ENCODE measurements around the gene CHST10. TPM values are rescaled to one million over a fixed set of nuclear protein-coding genes. Genes with fewer than 3 reads are reported as not detected.

Gene CHST10
- total and polyA plus RNA-seq, 4 donors, result 0.11 to 5.2 (median 0.99) TPM

DNA sequence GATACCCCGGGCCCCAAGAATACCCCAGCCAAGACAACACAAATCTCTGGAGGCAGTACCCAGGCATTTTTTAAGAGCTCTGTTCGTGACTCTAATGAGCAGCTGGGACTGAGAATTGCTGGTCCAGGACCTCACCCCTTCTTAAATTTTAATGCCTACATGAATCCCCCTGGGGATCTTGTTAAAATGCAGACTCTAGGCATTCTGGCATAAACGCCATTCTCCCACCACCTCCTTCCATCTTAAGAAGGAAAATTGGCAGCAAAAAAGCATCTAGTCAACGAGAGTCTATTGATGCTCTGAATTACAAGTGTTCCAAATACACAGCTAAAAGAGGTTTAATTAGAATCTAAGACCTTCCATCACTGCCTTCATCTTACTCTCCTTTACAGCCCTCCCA, 5.0 kb downstream of the CHST10 start:
- WGBS, result 92% methylated on average over 4 of the region's 4 CpGs
- H3K4me1 ChIP-seq (ENCODE audit: control insufficient read depth in 4 of 4, insufficient read depth in 4 of 4, low read length in 3 of 4), result peaks cover 0 to 7% (median 5%) of the 10 kb centered on the region in 4 donors
- no peak overlapping the region for H3K9ac ChIP-seq (ENCODE audit: low read depth in 1 of 2, low read length in 2 of 2)
- H3K36me3 ChIP-seq (ENCODE audit: control insufficient read depth in 4 of 4, insufficient read depth in 3 of 4, low read depth in 1 of 4, low read length in 3 of 4), result no peaks in the 10 kb centered on the region
- no peaks in the 10 kb centered on the region for H3K27me3 ChIP-seq (ENCODE audit: control insufficient read depth in 4 of 4, insufficient read depth in 4 of 4, low read length in 3 of 4)
- no peak for TF ChIP-seq EGR1 (IDR thresholded peaks at IDR 0.05; ENCODE audit: low read depth in 2 of 2)
- no peak for TF ChIP-seq FOXA2 (IDR thresholded peaks at IDR 0.05)
- TF ChIP-seq NR2F2 (IDR thresholded peaks at IDR 0.05), result no peak
- TF ChIP-seq, protein P1, sequence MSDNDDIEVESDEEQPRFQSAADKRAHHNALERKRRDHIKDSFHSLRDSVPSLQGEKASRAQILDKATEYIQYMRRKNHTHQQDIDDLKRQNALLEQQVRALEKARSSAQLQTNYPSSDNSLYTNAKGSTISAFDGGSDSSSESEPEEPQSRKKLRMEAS (IDR thresholded peaks at IDR 0.05), result no peak
- TF ChIP-seq, protein P2, sequence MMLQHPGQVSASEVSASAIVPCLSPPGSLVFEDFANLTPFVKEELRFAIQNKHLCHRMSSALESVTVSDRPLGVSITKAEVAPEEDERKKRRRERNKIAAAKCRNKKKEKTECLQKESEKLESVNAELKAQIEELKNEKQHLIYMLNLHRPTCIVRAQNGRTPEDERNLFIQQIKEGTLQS (IDR thresholded peaks at IDR 0.05), result no peak
- TF ChIP-seq, protein P3, sequence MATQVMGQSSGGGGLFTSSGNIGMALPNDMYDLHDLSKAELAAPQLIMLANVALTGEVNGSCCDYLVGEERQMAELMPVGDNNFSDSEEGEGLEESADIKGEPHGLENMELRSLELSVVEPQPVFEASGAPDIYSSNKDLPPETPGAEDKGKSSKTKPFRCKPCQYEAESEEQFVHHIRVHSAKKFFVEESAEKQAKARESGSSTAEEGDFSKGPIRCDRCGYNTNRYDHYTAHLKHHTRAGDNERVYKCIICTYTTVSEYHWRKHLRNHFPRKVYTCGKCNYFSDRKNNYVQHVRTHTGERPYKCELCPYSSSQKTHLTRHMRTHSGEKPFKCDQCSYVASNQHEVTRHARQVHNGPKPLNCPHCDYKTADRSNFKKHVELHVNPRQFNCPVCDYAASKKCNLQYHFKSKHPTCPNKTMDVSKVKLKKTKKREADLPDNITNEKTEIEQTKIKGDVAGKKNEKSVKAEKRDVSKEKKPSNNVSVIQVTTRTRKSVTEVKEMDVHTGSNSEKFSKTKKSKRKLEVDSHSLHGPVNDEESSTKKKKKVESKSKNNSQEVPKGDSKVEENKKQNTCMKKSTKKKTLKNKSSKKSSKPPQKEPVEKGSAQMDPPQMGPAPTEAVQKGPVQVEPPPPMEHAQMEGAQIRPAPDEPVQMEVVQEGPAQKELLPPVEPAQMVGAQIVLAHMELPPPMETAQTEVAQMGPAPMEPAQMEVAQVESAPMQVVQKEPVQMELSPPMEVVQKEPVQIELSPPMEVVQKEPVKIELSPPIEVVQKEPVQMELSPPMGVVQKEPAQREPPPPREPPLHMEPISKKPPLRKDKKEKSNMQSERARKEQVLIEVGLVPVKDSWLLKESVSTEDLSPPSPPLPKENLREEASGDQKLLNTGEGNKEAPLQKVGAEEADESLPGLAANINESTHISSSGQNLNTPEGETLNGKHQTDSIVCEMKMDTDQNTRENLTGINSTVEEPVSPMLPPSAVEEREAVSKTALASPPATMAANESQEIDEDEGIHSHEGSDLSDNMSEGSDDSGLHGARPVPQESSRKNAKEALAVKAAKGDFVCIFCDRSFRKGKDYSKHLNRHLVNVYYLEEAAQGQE (IDR thresholded peaks at IDR 0.05), result no peak
- no peak for TF ChIP-seq HNF4G (IDR thresholded peaks at IDR 0.05)
- DNase-seq (ENCODE audit: low spot score), result no peak
- H3K4me3 ChIP-seq (ENCODE audit: low read depth in 1 of 3, low read length in 3 of 3), result no peak overlapping the region
- H3K9me3 ChIP-seq (ENCODE audit: control insufficient read depth in 4 of 4, low read length in 3 of 4), result no peaks in the 10 kb centered on the region
- H3K27ac ChIP-seq (ENCODE audit: low read depth in 1 of 2, low read length in 2 of 2), result no peak overlapping the region

DNA sequence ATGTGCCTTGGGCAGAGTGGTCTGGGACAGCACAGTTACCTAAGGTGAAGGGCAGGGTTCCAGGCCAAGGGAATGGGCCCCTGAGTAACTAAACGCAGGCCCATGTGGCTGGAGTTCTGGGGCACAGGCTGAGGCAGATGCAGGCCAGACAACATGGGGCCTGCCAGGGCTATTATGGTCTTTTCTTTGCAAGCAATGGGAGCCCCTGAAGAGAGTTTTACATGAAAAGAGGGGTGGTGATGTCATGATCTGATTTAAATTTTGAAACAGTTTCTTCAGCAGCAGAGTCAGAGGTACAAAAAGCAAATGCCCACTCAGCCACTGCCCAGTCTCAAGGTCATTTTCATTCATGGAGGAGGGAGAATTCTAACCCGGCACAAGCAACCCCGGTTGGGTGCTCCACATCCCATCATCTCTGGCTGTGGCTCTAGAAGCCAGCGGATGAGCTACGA, 5.6 kb downstream of the CHST10 start:
- TF ChIP-seq GABPA (IDR thresholded peaks at IDR 0.05 in 1 of 2, conservative IDR thresholded peaks at IDR 0.05 in 1 of 2), result no peak
- TF ChIP-seq EGR1 (IDR thresholded peaks at IDR 0.05; ENCODE audit: low read depth in 2 of 2), result no peak
- no peak for TF ChIP-seq HNF4G (IDR thresholded peaks at IDR 0.05)
- no peak for TF ChIP-seq NR2F2 (IDR thresholded peaks at IDR 0.05)
- TF ChIP-seq, protein P4, sequence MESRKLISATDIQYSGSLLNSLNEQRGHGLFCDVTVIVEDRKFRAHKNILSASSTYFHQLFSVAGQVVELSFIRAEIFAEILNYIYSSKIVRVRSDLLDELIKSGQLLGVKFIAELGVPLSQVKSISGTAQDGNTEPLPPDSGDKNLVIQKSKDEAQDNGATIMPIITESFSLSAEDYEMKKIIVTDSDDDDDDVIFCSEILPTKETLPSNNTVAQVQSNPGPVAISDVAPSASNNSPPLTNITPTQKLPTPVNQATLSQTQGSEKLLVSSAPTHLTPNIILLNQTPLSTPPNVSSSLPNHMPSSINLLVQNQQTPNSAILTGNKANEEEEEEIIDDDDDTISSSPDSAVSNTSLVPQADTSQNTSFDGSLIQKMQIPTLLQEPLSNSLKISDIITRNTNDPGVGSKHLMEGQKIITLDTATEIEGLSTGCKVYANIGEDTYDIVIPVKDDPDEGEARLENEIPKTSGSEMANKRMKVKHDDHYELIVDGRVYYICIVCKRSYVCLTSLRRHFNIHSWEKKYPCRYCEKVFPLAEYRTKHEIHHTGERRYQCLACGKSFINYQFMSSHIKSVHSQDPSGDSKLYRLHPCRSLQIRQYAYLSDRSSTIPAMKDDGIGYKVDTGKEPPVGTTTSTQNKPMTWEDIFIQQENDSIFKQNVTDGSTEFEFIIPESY (IDR thresholded peaks at IDR 0.05), result no peak
- TF ChIP-seq, protein P2 (IDR thresholded peaks at IDR 0.05), result no peak
- TF ChIP-seq JUND (IDR thresholded peaks at IDR 0.05), result no peak
- TF ChIP-seq, protein P5, sequence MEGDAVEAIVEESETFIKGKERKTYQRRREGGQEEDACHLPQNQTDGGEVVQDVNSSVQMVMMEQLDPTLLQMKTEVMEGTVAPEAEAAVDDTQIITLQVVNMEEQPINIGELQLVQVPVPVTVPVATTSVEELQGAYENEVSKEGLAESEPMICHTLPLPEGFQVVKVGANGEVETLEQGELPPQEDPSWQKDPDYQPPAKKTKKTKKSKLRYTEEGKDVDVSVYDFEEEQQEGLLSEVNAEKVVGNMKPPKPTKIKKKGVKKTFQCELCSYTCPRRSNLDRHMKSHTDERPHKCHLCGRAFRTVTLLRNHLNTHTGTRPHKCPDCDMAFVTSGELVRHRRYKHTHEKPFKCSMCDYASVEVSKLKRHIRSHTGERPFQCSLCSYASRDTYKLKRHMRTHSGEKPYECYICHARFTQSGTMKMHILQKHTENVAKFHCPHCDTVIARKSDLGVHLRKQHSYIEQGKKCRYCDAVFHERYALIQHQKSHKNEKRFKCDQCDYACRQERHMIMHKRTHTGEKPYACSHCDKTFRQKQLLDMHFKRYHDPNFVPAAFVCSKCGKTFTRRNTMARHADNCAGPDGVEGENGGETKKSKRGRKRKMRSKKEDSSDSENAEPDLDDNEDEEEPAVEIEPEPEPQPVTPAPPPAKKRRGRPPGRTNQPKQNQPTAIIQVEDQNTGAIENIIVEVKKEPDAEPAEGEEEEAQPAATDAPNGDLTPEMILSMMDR (IDR thresholded peaks at IDR 0.05; ENCODE audit: low read depth, low read length, missing input control), result no peak
- no peak overlapping the region for H3K27ac ChIP-seq (ENCODE audit: low read depth in 1 of 2, low read length in 2 of 2)
- no peaks in the 10 kb centered on the region for H3K36me3 ChIP-seq (ENCODE audit: control insufficient read depth in 4 of 4, insufficient read depth in 3 of 4, low read depth in 1 of 4, low read length in 3 of 4)
- no peak for DNase-seq (ENCODE audit: low spot score)
- H3K27me3 ChIP-seq (ENCODE audit: control insufficient read depth in 4 of 4, insufficient read depth in 4 of 4, low read length in 3 of 4), result no peaks in the 10 kb centered on the region
- H3K9ac ChIP-seq (ENCODE audit: low read depth in 1 of 2, low read length in 2 of 2), result no peak overlapping the region
- WGBS, result 95% methylated on average over 5 of the region's 5 CpGs
- H3K4me1 ChIP-seq (ENCODE audit: control insufficient read depth in 4 of 4, insufficient read depth in 4 of 4, low read length in 3 of 4), result peaks cover 0 to 4% (median 3%) of the 10 kb centered on the region in 4 donors
- H3K4me3 ChIP-seq (ENCODE audit: low read depth in 1 of 3, low read length in 3 of 3), result no peak overlapping the region
- H3K9me3 ChIP-seq (ENCODE audit: control insufficient read depth in 4 of 4, low read length in 3 of 4), result no peaks in the 10 kb centered on the region
